HG03442 (cell line): ENCODE measurements around the gene ODF2.
"Not testable (repeated sequence)": the region's sequence is repeated elsewhere in the genome, so short reads cannot be mapped to it uniquely, and the experiment has no call there.

Experiments used
- ATAC-seq: cut with Tn5 transposase; IDR thresholded peaks from one replicate; pipeline ENCODE4 v1.9.1; 2021; ENCODE audit warnings: mild to moderate bottlenecking, moderate library complexity; ENCODE audit not compliant: unreplicated experiment

The ODF2 gene

DNA sequence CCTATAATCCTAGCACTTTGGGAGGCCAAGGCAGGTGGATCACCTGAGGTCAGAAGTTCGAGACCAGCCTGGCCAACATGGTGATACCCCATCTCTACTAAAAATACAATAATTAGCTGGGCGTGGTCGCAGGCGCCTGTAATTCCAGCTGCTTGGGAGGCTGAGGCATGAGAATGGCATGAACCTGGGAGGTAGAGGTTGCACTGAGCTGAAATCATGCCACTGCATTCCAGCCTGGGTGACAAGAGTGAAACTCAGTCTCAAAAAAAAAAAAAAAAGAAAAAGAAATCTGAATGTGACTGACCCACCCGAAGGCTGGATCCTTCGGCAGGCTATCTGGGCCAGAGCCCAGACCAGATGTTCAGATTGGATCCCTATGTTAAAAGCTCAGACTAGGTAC is 32.5 kb upstream of the ODF2 start:
- not testable (repeated sequence) for ATAC-seq

DNA sequence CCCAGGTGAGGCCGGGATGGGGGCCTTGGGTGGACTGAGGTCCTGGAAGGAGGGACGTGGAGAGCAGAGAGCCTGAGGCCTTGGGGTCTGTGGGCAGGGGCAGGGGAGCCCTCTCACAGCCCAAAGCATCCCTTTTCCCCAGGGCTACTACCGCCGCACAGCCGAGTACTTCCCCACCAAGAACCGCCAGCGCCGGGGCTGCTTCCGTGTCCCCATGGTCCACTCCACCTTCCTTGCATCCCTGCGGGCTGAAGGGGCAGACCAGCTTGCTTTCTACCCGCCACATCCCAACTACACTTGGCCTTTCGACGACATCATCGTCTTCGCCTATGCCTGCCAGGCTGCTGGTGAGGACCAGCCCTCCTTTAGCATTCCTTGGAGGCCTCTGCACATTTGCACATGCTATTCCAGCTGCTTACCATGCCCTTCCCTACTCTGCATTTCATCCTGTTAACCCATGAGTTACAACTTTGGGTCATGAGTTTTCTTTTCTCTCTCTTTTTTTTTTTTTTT is 31.5 kb upstream of the ODF2 start:
- ATAC-seq = no peak

DNA sequence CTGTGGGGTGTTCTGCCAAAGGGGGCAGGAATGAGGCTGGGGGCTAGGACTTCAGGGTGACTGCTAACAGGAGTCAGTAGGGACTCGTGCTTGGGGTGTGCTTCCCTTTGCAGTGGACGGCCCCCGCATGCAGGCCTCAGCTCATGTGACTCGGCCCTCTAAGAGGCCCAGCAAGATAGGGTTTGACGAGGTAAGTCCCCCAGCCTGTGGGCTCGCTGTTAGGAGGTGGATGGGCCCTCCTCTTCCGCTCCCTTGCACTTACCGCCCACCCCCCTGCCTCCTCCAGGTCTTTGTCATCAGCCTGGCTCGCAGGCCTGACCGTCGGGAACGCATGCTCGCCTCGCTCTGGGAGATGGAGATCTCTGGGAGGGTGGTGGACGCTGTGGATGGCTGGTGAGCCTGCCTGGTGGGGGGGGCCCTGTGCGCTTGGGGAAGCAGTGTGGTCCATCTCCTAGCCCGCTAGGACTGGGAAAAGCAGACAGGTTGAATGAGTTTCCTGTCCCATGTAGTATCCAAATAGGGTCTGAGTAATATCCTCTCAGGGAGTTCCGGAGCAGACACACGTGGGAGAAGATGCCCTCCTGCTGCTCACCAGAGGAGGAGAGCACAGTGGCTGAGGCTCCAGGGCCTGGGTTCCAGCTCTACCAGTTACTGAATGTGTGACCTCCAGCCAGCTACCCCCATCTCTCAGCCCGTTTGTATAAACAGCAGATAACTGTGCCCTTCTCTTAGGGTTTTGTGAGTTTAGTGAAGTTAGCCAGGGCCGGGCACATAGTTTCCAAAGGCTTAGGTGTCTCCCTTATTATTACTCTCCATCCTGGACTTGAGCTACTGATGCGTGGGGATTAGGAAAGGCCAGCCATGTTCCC is 26.9 kb upstream of the ODF2 start:
- no peak for ATAC-seq

DNA sequence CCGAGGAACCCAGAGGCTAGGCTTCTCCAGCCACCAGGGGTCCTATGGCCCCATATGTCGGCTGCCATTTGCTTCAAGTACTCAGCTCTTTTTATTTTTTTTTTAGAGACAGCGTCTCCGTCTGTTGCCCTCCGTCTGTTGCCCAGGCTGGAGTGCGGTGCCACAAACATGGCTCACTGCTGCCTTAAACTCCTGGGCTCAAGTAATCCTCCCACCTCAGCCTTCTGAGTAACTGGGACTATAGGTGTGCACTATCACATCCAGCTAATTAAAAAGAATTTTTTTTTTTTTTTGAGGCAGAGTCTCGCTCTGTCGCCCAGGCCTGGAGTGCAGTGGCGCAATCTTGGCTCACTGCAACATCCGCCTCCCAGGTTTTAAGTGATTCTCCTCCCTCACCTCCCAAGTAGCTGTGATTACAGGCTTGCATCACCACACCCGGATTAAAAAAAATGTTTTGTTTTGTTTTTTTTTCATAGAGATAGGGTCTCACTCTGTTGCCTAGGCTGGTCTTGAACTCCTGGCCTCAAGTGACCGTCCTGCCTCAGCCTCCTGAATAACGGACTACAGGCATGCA is 26.2 kb upstream of the ODF2 start:
- ATAC-seq = no peak

DNA sequence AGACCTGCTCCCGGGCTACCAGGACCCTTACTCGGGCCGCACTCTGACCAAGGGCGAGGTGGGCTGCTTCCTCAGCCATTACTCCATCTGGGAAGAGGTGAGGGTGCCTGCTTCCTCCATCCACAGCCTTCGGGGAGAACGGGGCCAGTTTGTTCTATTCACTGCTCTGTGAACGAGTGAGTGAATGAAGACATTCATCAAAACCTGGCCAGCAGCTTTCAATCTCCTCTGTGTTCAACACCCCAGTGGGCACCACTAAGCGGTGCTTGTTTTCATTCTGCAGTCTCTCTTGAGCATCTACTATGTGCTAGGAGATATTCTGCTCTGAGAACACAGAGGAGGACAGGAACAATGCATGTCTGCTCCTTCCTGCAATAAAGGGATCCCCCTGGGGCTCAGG is 24.6 kb upstream of the ODF2 start:
- ATAC-seq = no peak

DNA sequence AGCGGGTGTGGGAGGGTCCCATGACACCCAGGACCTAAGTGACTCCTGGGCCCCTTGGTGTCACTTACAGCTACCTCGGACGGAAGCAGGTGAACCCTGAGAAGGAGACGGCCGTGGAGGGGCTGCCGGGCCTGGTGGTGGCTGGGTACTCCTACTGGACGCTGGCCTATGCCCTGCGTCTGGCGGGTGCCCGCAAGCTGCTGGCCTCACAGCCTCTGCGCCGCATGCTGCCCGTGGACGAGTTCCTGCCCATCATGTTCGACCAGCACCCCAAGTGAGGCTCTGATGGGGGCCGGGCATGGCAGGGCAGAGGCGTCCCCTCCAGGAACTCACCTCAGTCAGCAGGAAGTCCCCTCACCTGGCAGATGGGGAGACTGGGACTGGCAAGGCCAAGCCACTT is 21.5 kb upstream of the ODF2 start:
- ATAC-seq = no peak

DNA sequence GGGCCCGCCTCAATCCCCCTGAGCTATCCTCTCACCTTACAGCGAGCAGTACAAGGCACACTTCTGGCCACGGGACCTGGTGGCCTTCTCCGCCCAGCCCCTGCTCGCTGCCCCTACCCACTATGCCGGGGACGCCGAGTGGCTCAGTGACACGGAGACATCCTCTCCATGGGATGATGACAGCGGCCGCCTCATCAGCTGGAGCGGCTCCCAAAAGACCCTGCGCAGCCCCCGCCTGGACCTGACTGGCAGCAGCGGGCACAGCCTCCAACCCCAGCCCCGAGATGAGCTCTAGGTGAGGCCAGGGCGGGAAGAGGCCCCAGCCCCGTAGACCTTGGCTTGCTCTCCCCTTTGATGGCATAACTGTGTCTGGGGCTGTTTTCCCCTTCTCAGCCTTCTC is 20.2 kb upstream of the ODF2 start:
- ATAC-seq = no peak

DNA sequence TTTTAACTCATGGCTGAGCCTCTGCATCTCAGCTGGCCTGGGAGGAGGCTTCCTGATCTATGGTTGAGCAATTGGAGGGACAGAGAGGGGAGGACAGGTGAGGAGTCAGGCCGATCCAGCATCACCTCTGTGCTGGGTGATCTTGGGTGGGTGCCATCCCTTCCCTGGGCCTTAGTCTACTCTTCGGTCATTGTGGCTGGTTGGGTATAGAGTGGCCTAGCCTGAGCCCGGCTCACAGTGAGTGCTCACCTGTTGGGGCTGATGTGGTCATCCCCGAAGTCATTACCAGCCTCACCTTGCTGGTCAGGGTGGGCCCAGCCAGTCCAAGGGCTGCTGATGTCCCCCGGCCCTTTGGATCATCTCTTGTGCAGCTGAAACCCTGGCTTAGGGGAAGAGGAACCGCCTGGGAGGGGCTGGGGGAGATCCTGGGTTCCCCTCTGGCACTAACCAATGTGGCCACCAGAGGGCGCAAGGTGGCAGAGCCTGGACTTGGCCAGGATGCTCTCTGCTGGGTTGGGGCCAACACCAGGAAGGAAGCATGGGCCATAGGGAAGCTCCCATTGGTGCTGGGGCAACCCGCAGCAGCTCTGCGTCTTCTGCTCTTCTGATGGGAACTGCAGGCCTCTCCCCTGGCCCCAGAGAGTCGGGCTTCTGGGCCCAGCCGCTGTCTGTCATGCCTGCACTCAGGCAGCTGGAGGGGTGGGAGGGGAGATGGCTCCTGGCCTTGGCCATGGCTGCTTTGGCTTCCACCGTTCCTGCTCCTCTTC is 17.3 kb upstream of the ODF2 start:
- peak; percentile 58 for ATAC-seq

DNA sequence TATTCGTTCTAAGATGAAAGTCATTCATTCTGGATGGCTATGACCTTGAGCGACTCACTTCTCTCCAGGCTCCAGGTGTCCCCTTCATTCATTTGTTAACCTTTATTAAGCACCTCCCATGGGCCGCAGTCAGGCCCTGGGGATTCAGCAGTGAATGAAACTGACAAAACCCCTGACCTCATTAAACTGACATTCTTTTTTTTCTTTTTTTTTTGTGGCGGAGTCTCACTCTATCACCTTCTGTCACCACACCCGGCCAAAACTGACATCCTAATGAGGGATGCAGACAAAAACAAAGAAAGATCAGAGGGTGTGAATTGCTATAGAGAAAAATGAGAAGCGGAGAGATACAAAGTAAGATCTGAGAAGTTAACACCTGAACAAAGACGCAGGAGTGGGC is 16.5 kb upstream of the ODF2 start:
- ATAC-seq = no peak

DNA sequence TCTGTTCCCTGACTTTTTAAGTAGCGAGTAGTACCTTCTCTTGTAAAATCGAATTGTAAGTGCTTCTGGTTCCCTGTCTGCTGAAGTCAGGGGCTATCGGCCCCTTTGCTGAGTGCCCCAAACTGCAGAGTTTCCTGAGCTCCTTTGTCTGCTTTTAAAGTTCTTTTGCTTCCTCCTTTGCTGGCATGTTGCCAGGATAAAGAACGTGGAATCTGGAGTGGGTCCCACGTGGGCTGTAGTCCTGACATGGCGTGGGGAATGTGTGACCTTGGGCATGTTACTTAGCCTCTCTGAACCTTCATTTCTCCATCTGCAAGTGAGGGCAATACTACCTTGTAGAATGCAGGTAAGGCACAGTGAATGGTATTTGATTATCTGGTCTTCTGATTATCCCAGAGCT is 13.7 kb upstream of the ODF2 start:
- no peak for ATAC-seq

DNA sequence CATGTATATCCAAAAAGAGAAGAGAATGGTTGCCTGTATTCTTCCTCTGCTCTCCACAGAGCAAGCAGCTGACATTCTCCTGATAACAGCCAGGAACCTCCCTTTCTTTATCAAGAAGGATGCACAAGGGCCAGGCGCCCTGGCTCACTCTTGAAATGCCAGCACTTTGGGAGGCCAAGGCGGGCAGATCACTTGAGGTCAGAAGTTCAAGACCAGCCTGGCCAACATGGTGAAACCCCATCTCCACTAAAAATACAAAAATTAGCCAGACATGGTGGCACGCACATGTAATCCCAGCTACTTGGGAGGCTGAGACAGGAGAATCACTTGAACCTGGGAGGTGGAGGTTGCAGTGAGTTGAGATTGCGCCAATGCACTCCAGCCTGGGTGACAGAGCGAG is 9.3 kb upstream of the ODF2 start:
- not testable (repeated sequence) for ATAC-seq

DNA sequence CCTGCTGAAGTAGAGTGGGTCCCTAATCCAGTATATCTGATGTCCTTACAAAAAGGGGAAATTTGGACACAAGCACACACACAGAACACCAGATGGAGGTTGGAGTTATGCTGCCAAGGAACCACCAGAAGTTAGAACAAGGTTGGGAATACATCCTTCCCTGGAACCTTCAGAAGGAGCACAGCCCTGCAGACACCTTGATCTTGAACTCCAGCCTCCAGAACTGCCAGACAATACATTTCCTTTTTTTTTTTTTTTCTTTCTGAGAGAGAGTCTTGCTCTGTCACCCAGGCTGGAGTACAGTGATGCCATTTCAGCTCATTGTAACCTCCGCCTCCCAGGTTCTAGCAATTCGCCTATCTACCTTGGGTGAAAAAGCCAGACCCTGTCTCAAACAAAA is 7.1 kb upstream of the ODF2 start:
- ATAC-seq = no peak

DNA sequence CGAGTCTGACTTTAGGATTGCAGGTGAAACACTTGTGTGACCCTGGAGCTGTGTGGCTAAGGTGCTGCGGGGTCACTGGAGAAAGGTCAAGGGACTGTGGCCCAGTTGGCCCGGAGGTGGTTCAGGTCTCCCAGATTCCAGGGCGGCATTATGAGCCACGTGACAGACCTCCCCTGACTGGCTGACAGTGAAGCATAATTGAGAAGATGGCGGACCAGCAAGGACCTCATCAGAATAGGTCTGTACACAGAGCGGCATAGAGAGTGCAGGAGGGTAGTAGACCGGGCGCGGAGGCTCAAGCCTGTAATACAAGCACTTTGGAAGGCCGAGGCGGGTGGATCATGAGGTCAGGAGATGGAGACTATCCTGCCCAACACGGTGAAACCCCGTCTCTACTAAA is 815 bp upstream of the ODF2 start:
- ATAC-seq = no peak

DNA sequence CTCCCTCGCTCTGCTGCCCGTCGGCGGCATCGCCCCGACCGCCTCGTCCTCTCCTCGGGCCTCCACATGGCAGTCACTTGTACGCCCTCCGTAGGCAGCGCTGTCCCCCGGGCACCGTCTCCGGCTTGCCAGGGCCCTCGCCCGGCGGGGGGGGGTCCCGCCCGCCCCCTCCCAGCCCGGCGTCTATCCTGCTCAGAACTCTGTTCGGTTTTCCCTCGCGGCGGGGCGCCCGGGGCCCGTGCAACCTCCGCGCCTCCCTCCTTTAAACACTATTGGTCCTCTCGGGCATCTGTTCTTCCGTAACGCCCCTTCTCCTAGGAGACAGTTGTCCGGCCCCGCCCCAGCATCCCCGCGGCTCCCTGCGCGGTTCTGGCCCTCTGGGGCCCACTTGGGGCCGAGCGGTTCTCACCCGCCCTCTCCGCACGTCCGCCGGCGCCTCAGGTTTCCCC is 831 bp downstream of the ODF2 start:
- ATAC-seq = peak; percentile 44

DNA sequence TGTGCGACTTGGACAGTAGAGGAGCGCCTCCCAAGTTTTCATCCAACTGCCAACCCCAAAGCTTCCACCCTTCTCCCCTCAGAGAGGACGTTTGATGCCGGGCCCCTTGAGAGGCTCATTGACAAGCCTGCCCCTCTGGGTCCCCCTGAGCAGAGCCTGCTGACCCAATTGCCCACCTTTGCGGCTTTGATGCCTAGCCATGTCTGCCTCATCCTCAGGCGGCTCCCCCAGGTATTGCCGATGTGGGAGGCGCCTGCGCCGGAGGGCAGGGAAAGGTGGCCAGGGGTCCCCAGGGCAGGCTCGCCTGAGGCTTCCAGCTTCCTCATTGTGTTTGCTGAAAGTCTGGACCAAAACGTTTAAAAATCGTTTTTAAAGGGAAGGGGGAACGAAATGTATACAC is 1.4 kb downstream of the ODF2 start:
- no peak for ATAC-seq

DNA sequence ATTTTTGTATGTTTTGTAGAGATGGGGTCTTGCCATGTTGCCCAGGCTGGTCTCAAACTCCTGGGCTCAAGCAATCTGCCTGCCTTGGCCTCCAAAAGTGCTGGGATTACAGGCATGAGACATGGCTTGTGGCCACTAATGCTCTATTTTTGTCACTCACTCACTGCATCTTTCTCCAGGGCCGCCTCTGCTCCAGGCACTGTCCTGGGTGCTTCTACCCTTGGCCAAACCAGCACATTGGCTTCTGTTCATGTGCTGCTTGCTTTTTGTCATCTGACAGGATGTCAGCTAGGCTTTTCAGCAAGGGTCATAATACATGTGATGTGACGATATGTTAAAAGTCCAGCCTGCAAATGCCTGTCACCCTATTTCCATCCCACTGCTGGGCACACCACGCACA is 3.2 kb downstream of the ODF2 start:
- no peak for ATAC-seq

DNA sequence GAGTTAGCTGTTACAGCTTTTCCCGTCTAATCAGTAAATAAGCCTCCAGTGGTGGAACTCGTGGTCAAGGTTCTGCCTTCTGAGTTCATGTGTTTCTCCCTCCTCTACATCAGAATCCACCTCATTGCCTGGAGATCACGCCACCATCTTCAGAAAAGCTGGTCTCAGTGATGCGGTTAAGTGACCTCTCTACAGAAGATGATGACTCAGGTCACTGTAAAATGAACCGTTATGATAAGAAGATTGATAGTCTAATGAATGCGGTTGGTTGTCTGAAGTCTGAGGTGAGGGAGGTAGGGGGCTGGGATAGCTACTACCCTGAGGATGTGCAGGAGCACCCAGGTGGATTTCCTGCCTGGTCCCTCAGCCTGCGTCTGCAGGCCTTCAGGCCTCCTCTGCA is 13.3 kb downstream of the ODF2 start:
- ATAC-seq = no peak

DNA sequence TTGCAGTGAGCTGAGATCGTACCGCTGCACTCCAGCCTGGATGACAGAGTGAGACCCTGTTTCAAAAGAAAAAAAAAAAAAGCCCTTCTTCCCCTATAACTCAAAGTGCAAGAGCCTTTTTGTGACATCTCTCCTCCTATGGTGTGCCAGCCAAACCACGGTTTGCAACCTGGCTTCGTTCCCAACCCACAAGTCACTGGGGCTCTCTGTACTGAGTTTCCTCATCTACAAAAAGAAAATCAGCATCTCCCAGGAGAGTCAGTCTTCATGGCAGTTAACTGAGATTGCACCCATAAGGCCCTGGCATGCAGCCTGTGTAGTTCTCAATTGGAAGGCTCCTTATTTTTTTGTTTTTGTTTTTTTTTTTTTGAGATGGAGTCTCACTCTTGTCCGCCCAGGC is 14.8 kb downstream of the ODF2 start:
- ATAC-seq = no peak

DNA sequence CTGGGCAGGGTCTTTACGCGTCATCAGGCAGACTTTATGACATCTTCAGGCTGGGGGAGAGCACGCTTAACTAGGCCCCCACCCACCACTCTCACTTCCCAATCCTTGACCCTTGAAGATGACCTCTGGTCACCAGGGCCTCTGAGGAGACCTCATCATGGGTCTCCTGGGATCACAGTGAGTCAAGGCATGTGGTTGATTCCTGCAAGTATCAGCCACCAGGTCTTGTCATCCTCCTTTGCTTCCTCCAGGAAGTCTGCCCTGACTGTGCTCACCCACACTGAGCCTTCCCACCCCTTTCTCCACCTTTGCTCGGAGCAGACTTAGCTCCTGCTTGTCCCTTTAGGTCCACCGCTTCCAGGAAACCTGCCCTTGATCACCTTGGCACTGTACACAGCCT is 17.3 kb downstream of the ODF2 start:
- ATAC-seq = no peak

DNA sequence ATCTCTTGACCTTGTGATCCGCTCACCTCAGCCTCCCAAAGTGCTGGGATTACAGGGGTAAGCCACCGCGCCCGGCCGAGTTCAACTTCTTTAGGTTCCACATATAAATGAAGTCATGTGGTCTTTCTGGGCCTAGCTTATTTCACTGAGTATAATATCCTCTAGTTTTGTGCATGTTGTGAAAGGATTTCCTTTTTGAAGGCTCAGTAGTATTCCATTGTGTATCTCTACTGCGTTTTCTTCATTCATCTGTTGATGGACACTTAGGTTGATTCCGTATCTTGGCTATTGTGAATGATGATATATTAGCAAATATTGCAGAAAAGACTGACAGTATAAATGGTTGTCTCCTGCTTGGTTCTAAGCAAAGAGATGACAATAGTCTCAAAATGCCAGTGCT is 20.1 kb downstream of the ODF2 start:
- no peak for ATAC-seq

DNA sequence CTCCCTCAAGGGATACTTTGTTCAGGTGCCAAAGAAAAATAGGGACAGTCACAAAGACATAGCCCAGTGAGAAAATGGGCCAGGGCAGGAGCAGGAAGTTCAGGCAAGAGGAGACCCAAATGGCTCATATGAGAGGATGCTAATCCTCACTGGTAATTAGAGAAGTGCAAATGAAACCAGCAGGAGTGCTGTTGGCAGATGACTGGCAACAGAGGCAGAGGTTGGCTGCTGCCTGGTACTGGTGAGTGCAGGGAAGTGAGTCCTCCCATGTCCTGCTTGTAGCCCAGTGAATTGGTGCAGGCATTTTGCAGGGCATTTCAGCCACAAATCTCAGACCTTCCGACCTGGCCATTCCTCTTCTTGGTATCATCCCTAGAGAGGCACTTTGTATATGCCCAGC is 23.5 kb downstream of the ODF2 start:
- ATAC-seq = no peak

DNA sequence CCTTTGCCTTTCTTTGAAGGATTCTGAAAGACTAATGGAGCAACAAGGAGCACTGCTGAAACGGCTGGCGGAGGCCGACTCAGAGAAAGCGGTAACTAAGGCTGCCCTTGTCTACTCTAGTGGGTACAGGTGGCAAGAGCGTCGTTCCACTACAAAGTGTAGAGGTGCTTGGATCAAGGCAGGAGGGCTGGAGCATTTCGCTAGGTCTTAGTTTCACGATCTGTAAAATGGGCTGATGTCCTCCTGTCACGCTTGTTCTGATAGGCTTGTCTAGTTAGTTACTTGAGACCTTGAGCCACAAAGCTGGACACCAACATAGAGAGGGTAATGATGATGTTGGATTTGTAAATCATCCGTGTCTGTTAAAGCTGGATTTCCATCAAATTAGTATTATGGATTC is 25.8 kb downstream of the ODF2 start:
- ATAC-seq = no peak
